Panc1 (cell line): ENCODE measurements around the gene CASP4. TPM values are rescaled to one million over a fixed set of nuclear protein-coding genes. Genes with fewer than 3 reads are reported as not detected.

ENCODE experiments used
- ATAC-seq: fragments of 200-7000 bp; cut with Tn5 transposase; 2 replicates; pipeline ENCODE4 v1.9.1; 2020; ENCODE audit warnings: mild to moderate bottlenecking, moderate library complexity
- BruUV-seq: library from RNA; stranded (reverse); fragments of 400-500 nt; replicated peaks from 2 replicates; lab custom pipeline; 2021; lab: Mats Ljungman, UMichigan
- CTCF ChIA-PET: fragments of 300-600 bp; sonication (Branson Sonifier 250); formaldehyde crosslinking; loops from one replicate; lab custom pipeline; 2022; ENCODE audit warnings: antibody characterized with exemption; lab: Charles Lee
- POLR2A ChIA-PET: fragments of 300-600 bp; sonication (Branson Sonifier 250); formaldehyde crosslinking; loops from one replicate; lab custom pipeline; 2022; ENCODE audit warnings: antibody characterized with exemption; lab: Charles Lee
- DNase-seq: peaks from one replicate; pipeline ENCODE4 v3.0.0-alpha.2; 2010; ENCODE audit warnings: low read depth, low spot score
- H3K27ac ChIP-seq: 2 replicates; pipeline ENCODE4 v1.5.1; 2011; ENCODE audit warnings: mild to moderate bottlenecking, low read length, inconsistent platforms
- H3K27me3 ChIP-seq: fragments of 200-500 bp; sonication (Bioruptor generic); 2 replicates; pipeline ENCODE4 v1.6.0; 2014; ENCODE audit warnings: low read length, inconsistent platforms; ENCODE audit not compliant: control insufficient read depth, insufficient read depth
- H3K36me3 ChIP-seq: fragments of 200-500 bp; sonication (Bioruptor generic); 2 replicates; pipeline ENCODE4 v1.5.1; 2014; ENCODE audit warnings: inconsistent platforms, mild to moderate bottlenecking, low read length, moderate library complexity; ENCODE audit not compliant: control insufficient read depth, insufficient read depth
- H3K4me1 ChIP-seq: 2 replicates; pipeline ENCODE4 v1.5.1; 2011; ENCODE audit warnings: inconsistent platforms, mild to moderate bottlenecking, low read length, moderate library complexity; ENCODE audit not compliant: control insufficient read depth, insufficient read depth
- H3K4me3 ChIP-seq, 2 experiments: 2 replicates each; pipeline ENCODE4 v1.5.1; 2011 to 2012; ENCODE audit warnings: low read depth in 2 of 2, low read length in 2 of 2, mild to moderate bottlenecking in 2 of 2, inconsistent platforms in 1 of 2, moderate library complexity in 1 of 2
- H3K9me3 ChIP-seq: fragments of 200-500 bp; sonication (Bioruptor generic); 2 replicates; pipeline ENCODE4 v1.5.1; 2014; ENCODE audit warnings: low read depth, mild to moderate bottlenecking, inconsistent platforms, low read length, moderate library complexity; ENCODE audit not compliant: control insufficient read depth, insufficient read depth
- CTCF ChIP-seq: fragments of 450-650 bp; IDR thresholded peaks from 2 replicates; pipeline ENCODE4 v1.5.1; 2017; ENCODE audit warnings: mild to moderate bottlenecking
- POLR2AphosphoS5 ChIP-seq: IDR thresholded peaks from 2 replicates; pipeline ENCODE4 v1.6.1; 2012; ENCODE audit warnings: mild to moderate bottlenecking, low read depth, low read length, moderate library complexity
- REST ChIP-seq, 2 experiments: IDR thresholded peaks; 2 replicates each; pipeline ENCODE4 v1.6.1; 2011 to 2012; ENCODE audit warnings: low read depth in 2 of 2, control low read depth in 1 of 2, low read length in 1 of 2, mild to moderate bottlenecking in 1 of 2, moderate library complexity in 1 of 2; ENCODE audit not compliant: insufficient read depth in 1 of 2
- SIN3A ChIP-seq: IDR thresholded peaks from 2 replicates; pipeline ENCODE4 v1.6.1; 2012; ENCODE audit warnings: low read depth, mild to moderate bottlenecking, low read length, moderate library complexity, borderline replicate concordance; ENCODE audit not compliant: insufficient read depth
- TCF7L2 ChIP-seq: IDR thresholded peaks from 2 replicates; pipeline ENCODE4 v1.6.1; 2011; ENCODE audit warnings: mild to moderate bottlenecking, low read depth, low read length, inconsistent platforms
- in situ Hi-C: cut with HindIII; loops from 2 replicates; pipeline ENCODE4 v1.10.0; 2016; ENCODE audit warnings: low sequenced_read_pairs, low pct_unique_long_range_greater_than_20kb
- intact Hi-C: fragments of 100-400 bp; cut with micrococcal nuclease; formaldehyde crosslinking; loops from one replicate; pipeline ENCODE4 v1.10.0; 2022; ENCODE audit not compliant: unreplicated experiment
- total RNA-seq: library from RNA; stranded (reverse); gene quantifications from one replicate; pipeline ENCODE4 v1.2.1, GENCODE V29; 2021; ENCODE audit not compliant: unreplicated experiment

Gene CASP4
- total RNA-seq, 1 experiment from 2014 or later, result 25.8 TPM

GRCh38 chr11:104918113-104918824, 50.1 kb downstream of the CASP4 start:
- H3K4me1 ChIP-seq, result no peaks in the 10 kb centered on the region
- CTCF ChIA-PET, result no interaction called here
- H3K36me3 ChIP-seq, result no peaks in the 10 kb centered on the region
- H3K27ac ChIP-seq, result no peak overlapping the region
- DNase-seq (peak; percentile 7), ATAC-seq (peak; percentile 60; the same call in 1 of the 2 replicates)
- intact Hi-C loops, result no loop called here
- in situ Hi-C loops, result no loop called here
- peak overlapping the region; percentile 23 to 42 for H3K4me3 ChIP-seq
- no peaks in the 10 kb centered on the region for H3K27me3 ChIP-seq
- POLR2A ChIA-PET, result no interaction called here
- no TSS peak for BruUV-seq
- TF ChIP-seq CTCF (no peak), SIN3A (no peak), TCF7L2 (no peak), REST (IDR thresholded peaks at IDR 0.05; ENCODE audit: insufficient read depth in 1 of 2, low read depth in 2 of 2, low read length in 1 of 2) (no peak), POLR2AphosphoS5 (no peak)
- H3K9me3 ChIP-seq, result no peaks in the 10 kb centered on the region

GRCh38 chr11:104917271-104918112, 50.9 kb downstream of the CASP4 start:
- Histone ChIP-seq H3K9me3 (no peaks in the 10 kb centered on the region), H3K27ac (no peak overlapping the region), H3K4me3 (peak overlapping the region; percentile 23 to 42), H3K36me3 (no peaks in the 10 kb centered on the region), H3K4me1 (no peaks in the 10 kb centered on the region), H3K27me3 (no peaks in the 10 kb centered on the region)
- intact Hi-C loops (no loop called here), in situ Hi-C loops (no loop called here)
- BruUV-seq, result no TSS peak
- ChIA-PET CTCF (no interaction called here), POLR2A (no interaction called here)
- ATAC-seq, result no peak; the same call in 1 of the 2 replicates
- TF ChIP-seq POLR2AphosphoS5 (no peak), CTCF (no peak), SIN3A (no peak)
- no peak for DNase-seq
